Measurements from ENCODE around the gene GATC.
"Not testable (repeated sequence)": the region's sequence is repeated elsewhere in the genome, so short reads cannot be mapped to it uniquely, and the experiment has no call there.

Gene GATC

GRCh38 chr12:120487552-120487951 lies 41.3 kb downstream of the GATC start:
- H3K27ac Mint-ChIP-seq; H3K36me3 Mint-ChIP-seq (ENCODE audit: insufficient read depth); ATAC-seq (replicated peaks); H3K4me3 Mint-ChIP-seq; DNase-seq; H3K9me3 Mint-ChIP-seq; H3K27me3 Mint-ChIP-seq: not testable (repeated sequence)
- peaks cover 7 to 11% of the 10 kb centered on the region in 2 donors for H3K4me1 Mint-ChIP-seq (ENCODE audit: low read depth in 2 of 2)

- DNase-seq (no peak), ATAC-seq (replicated peaks) (no peak)
- Mint-ChIP-seq H3K9me3 (no peaks in the 10 kb centered on the region), H3K4me3 (no peak overlapping the region), H3K4me1 (ENCODE audit: low read depth in 2 of 2) (peaks cover 7 to 9% of the 10 kb centered on the region in 2 donors), H3K27ac (no peak overlapping the region), H3K27me3 (no peaks in the 10 kb centered on the region), H3K36me3 (ENCODE audit: insufficient read depth) (no peaks in the 10 kb centered on the region)
Observed at GRCh38 chr12:120488057-120488640, 41.9 kb downstream of the GATC start.

- DNase-seq (no peak), ATAC-seq (replicated peaks) (no peak)
- no peak overlapping the region for H3K27ac Mint-ChIP-seq
- no peaks in the 10 kb centered on the region for H3K9me3 Mint-ChIP-seq
- no peak overlapping the region for H3K4me3 Mint-ChIP-seq
- no peaks in the 10 kb centered on the region for H3K36me3 Mint-ChIP-seq (ENCODE audit: insufficient read depth)
- H3K4me1 Mint-ChIP-seq (ENCODE audit: low read depth in 2 of 2), result peaks cover under 1 to 1% of the 10 kb centered on the region in 2 donors
- H3K27me3 Mint-ChIP-seq, result no peaks in the 10 kb centered on the region
Observed at GRCh38 chr12:120489018-120489417, 42.8 kb downstream of the GATC start.

DNA sequence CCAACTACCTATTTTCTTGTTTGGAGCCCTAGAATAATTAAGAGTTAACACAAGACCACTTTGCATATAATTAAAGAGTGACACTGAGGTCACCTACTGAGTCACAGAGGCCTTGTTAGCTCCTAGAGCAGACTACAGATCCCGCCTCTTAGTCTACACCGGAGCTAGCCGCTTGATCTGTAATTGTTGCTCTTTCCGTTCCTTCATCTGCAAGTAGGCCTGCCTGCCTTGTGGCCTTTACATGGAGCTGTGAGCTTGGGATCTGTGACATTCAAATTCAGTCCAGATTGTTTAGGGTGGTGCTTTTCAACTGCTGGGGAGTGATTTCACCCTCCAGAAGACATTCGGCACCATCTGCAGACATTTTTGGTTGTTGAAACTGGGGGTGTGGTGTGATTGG lies 44.1 kb downstream of the GATC start:
- H3K4me1 Mint-ChIP-seq (ENCODE audit: low read depth in 2 of 2), result peaks cover 6% of the 10 kb centered on the region in 2 donors
- no peaks in the 10 kb centered on the region for H3K27me3 Mint-ChIP-seq
- H3K9me3 Mint-ChIP-seq, result no peaks in the 10 kb centered on the region
- peak overlapping the region in 1 of 2 donors; percentile 51 for H3K27ac Mint-ChIP-seq
- DNase-seq (no peak), ATAC-seq (replicated peaks) (no peak)
- H3K4me3 Mint-ChIP-seq, result no peak overlapping the region
- H3K36me3 Mint-ChIP-seq (ENCODE audit: insufficient read depth), result peaks cover 3% of the 10 kb centered on the region

- DNase-seq (no peak), ATAC-seq (replicated peaks) (no peak)
- H3K4me3 Mint-ChIP-seq, result no peak overlapping the region
- H3K4me1 Mint-ChIP-seq (ENCODE audit: low read depth in 2 of 2), result peaks cover 7 to 9% of the 10 kb centered on the region in 2 donors
- no peaks in the 10 kb centered on the region for H3K27me3 Mint-ChIP-seq
- H3K36me3 Mint-ChIP-seq (ENCODE audit: insufficient read depth), result peaks cover 9% of the 10 kb centered on the region
- H3K9me3 Mint-ChIP-seq, result no peaks in the 10 kb centered on the region
- peak overlapping the region in 1 of 2 donors; percentile 55 for H3K27ac Mint-ChIP-seq
Observed at GRCh38 chr12:120490833-120491512, 44.7 kb downstream of the GATC start.

DNA sequence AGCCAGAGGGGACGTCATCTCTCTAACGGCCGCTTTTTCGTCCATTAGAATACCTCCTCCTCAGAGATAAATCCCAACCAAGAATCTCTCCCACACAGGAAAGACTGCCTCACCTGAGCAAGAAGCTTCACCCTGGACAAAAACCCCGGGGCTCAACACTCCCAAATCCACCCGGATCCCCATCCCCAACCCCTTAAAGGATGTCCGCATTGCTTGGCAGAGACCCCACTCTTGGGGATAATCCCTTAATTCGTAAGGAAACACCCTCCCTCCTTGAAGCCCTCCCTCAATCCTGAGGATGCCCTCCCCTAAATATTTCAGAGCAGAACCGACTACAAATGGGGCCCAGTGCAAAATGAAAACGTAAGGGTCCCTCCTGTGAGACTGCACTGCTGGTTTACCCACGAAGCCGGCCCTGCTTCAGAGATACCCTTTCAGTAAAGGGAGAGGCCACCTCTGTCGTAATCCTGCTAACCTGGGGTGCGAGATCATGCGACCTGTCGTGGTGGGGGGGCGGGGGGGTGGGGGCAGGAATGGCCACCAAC lies 49.0 kb downstream of the GATC start:
- H3K4me1 Mint-ChIP-seq (ENCODE audit: low read depth in 2 of 2), result peaks cover 23 to 34% of the 10 kb centered on the region in 2 donors

DNA sequence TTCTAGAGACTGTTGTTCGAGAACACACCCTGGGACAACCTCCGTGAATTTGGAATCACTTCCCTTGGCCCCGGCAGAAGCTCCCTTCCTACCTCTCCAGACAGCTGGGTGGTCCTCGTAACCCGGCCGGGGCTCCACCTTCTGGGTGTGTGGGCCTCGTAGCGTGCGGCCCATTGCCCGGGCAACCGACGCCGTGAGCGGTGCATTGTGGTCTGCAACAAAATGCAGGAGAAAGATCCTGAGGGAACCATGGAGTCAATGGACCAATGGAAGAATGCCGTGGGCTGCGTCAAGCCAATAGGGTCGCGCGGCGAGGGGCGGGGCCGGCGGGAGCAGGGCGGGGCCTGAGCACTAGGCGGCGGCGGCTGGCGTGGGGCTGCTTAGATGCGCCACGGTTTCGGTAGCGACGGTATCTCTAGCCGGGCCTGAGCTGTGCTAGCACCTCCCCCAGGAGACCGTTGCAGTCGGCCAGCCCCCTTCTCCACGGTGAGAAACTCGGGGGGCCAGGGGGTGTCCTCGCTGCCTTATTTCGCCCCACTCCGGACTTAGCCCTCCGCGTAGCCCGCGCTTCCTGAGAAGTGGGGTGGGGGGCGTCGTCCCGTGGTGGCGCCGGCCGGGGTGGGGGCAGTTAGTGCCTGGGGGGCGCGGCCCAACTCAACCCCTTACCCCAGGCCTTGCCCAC lies 49.6 kb downstream of the GATC start, which contains the start of gene DYNLL1:
DYNLL1 (plus strand) TSS at position 383 of the 682 bp plus-strand sequence. CDS start 309 bp downstream, outside the sequence.
- peaks cover 30% of the 10 kb centered on the region for H3K36me3 Mint-ChIP-seq (ENCODE audit: insufficient read depth)
- DNase-seq (peak; percentile 98 to 99 (median 99)), ATAC-seq (replicated peaks) (peak; percentile 93)
- H3K4me3 Mint-ChIP-seq, result peak within 1 kb of the TSS; percentile 90 to 92
- no peaks in the 10 kb centered on the region for H3K27me3 Mint-ChIP-seq
- H3K9me3 Mint-ChIP-seq, result no peaks in the 10 kb centered on the region
- H3K27ac Mint-ChIP-seq, result peak within 1 kb of the TSS; percentile 87 to 93
- H3K4me1 Mint-ChIP-seq (ENCODE audit: low read depth in 2 of 2), result peaks cover 23 to 41% of the 10 kb centered on the region in 2 donors

More for the DNA sequence above, 49.0 kb downstream of the GATC start:
- peak; percentile 7 for ATAC-seq (replicated peaks)
- Mint-ChIP-seq H3K9me3 (no peaks in the 10 kb centered on the region), H3K27me3 (no peaks in the 10 kb centered on the region), H3K4me3 (peak overlapping the region; percentile 90 to 92), H3K36me3 (ENCODE audit: insufficient read depth) (peaks cover 26% of the 10 kb centered on the region), H3K27ac (peak overlapping the region; percentile 87 to 93)
- DNase-seq, result no peak

GRCh38 chr12:120496413-120497340 lies 50.4 kb downstream of the GATC start:
- DNase-seq (peak; percentile 39 to 55 (median 42)), ATAC-seq (replicated peaks) (peak; percentile 33)
- Mint-ChIP-seq H3K4me1 (ENCODE audit: low read depth in 2 of 2) (peaks cover 23 to 42% of the 10 kb centered on the region in 2 donors), H3K9me3 (no peaks in the 10 kb centered on the region), H3K27ac (peak overlapping the region; percentile 87 to 93), H3K27me3 (no peaks in the 10 kb centered on the region), H3K4me3 (peak overlapping the region; percentile 90 to 92), H3K36me3 (ENCODE audit: insufficient read depth) (peaks cover 32% of the 10 kb centered on the region)

- DNase-seq (no peak), ATAC-seq (replicated peaks) (no peak)
- Mint-ChIP-seq H3K27me3 (no peaks in the 10 kb centered on the region), H3K4me1 (ENCODE audit: low read depth in 2 of 2) (peaks cover 23 to 42% of the 10 kb centered on the region in 2 donors), H3K9me3 (no peaks in the 10 kb centered on the region), H3K36me3 (ENCODE audit: insufficient read depth) (peaks cover 41% of the 10 kb centered on the region), H3K27ac (peak overlapping the region; percentile 87 to 93), H3K4me3 (peak overlapping the region; percentile 90 to 92)
Observed at GRCh38 chr12:120497524-120498150, 51.4 kb downstream of the GATC start.

DNA sequence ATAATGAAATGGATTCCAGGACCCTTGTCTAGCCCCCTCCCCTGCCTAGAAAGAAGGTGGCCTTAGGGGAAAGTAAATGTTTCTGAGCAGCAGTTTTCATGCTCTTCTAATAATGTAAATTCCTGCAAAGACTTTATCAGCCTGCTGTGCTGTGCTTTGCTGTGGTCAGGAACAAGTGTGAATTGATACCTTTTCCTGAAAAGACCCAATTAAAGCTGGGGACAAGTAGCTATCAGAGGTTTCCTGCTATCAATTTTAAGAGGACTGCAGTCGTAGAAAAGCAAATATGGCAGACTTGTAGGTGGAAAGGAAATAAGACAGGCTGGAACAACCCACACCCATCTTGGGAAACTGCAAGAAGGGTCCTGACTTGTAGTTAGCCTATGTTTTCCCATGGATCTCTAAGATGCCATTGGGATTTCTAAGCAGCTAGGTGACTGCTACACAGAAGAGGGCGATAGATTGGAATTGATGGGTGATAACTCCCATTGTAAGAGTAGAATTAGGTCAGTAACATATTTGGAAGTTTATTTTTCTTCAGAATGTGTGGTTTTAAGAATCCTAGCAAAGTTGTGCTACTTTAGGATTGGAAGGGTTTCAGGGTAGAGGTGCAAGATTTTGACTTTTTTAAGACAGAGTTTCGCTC lies 52.7 kb downstream of the GATC start:
- H3K27me3 Mint-ChIP-seq, result no peaks in the 10 kb centered on the region
- peak overlapping the region in 1 of 2 donors; percentile 9 for H3K27ac Mint-ChIP-seq
- peaks cover 49% of the 10 kb centered on the region for H3K36me3 Mint-ChIP-seq (ENCODE audit: insufficient read depth)

GRCh38 chr12:120500581-120500980 lies 54.3 kb downstream of the GATC start:
- Mint-ChIP-seq H3K27me3 (no peaks in the 10 kb centered on the region), H3K27ac (peak overlapping the region; percentile 42 to 59), H3K9me3 (no peaks in the 10 kb centered on the region), H3K4me1 (ENCODE audit: low read depth in 2 of 2) (peaks cover 17 to 34% of the 10 kb centered on the region in 2 donors), H3K36me3 (ENCODE audit: insufficient read depth) (peaks cover 47% of the 10 kb centered on the region), H3K4me3 (no peak overlapping the region)
- ATAC-seq (replicated peaks) (no peak), DNase-seq (no peak)

More for the DNA sequence above, 52.7 kb downstream of the GATC start:
- ATAC-seq (replicated peaks) (no peak), DNase-seq (no peak)
- Mint-ChIP-seq H3K4me3 (no peak overlapping the region), H3K9me3 (no peaks in the 10 kb centered on the region), H3K4me1 (ENCODE audit: low read depth in 2 of 2) (peaks cover 23 to 42% of the 10 kb centered on the region in 2 donors)

DNA sequence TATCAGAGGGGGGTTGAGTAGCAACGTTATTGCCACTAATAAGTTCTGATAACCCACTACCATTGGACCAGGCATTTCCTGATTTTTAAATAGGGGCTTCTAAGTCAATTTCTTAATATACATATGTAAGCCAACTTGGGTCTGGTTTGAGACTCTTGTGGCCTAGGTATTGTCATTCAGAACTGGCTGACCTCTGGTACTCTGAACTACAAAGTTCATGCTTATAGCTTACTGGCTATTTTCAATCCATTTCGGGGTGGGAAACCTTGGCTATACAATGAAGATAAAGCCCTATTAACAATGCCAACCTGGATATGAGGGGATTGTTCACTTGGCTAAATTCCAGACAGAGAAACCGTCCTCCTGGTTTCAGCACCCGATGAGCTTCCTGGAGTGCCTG lies 58.3 kb downstream of the GATC start:
- peaks cover 51% of the 10 kb centered on the region for H3K36me3 Mint-ChIP-seq (ENCODE audit: insufficient read depth)
- H3K4me1 Mint-ChIP-seq (ENCODE audit: low read depth in 2 of 2), result peaks cover 0 to 8% of the 10 kb centered on the region in 2 donors
- no peak for DNase-seq
- no peaks in the 10 kb centered on the region for H3K9me3 Mint-ChIP-seq
- no peak for ATAC-seq (replicated peaks)
- no peaks in the 10 kb centered on the region for H3K27me3 Mint-ChIP-seq
- H3K4me3 Mint-ChIP-seq, result no peak overlapping the region
- H3K27ac Mint-ChIP-seq, result no peak overlapping the region

Measured in effector memory CD8-positive, alpha-beta T cell (primary cell).